Effector CD4-positive, alpha-beta T cell (primary cell): ENCODE data around the gene TYW1.
"Not testable (repeated sequence)": the region's sequence is repeated elsewhere in the genome, so short reads cannot be mapped to it uniquely, and the experiment has no call there.

Experiments
- DNase-seq: peaks from one replicate; pipeline ENCODE4 v3.0.0-alpha.2; 2020

TYW1 gene

DNA sequence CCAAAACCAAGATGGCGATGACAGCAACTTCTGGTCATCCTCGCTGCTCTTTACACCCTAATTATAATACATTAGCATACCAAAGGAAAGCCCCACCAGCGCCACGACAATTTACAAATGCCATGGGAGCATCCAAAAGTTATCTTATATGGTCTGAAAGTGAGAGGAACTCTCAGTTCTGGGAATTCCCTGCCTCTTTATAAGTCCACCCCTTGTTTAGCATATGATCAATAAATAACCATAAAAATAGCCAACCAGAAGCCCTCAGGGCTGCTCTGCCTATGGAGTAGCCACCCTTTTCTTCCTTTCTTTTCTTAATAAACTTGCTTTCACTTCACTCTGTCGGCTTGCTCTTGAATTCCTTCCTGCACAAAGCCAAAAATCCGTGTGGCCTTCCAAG lies 262.7 kb downstream of the TYW1 start:
- not testable (repeated sequence) for DNase-seq

DNA sequence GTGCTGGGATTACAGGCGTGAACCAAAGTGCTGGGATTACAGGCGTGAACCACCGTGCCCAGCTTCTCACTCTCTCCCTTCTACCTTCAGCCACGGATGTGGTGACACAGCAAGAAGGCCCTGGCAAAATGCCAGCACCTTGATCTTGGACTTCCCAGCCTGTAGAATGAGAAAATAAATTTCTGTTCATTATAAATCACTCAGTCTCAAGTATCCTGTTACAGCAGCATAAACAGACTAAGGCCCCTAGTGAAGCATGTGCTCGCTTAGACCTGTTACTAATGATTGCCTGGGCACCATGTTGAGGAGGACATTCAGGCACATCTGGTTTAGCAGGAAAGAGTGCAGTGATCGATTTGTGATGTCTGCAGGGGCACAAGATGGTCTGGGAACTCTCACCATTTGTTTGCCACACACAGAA lies 263.5 kb downstream of the TYW1 start:
- DNase-seq = not testable (repeated sequence)

DNA sequence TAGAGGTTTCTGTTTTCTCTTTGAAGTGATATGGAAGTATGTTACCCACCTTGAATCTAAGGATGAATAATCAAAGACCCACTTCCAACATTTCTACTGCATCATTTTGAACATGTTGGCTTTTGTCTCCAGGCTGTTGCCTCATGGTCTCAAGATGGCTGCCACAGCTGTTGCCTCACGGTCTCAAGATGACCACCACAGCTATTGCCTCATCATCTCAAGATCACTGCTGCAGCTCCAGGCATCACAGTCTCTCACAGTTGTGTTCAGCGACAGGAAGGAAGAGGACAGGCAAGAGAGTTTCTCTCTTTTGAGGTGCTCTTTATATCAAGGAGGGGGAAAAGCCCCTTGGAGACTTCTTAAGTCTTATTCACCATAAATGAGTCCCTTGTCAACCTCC lies 267.4 kb downstream of the TYW1 start:
- DNase-seq = not testable (repeated sequence)

DNA sequence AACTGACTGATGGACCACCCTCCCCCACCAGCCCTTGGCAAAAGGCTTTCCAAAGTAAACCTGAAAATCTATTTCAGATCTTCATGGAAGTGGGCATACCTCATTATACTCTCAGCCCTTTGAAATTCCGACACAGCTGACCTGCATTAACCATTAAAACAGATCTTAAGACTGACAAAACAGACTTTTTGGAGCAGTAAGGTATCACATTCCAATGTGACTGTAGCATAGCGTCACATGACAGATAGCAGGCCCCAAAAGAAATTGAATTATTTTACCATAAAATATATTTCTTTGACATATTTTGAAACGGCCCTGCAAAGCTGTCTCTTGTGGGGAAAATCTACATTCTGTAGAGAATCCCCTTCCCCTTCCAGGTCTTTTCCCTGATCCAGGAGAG lies 269.4 kb downstream of the TYW1 start:
- DNase-seq = not testable (repeated sequence)

DNA sequence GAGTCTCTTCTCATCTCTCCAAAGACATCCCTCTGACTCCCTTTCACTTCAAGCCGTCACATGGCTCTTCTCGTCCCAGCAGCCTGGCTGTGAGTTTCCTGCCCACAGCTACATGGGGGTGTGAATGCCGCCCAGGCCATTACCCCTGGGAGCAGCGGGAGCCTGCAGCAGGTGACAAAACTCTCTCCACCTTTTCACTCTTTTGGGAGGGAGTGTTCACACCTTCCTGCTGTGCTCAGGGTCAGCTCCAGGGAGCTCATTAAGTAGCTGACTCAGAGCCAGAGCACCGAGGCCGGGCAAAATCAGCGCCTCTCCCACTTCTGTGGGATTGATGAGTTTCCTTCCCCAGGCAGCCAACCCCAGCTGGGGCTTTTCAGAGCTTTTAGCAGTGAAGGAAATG lies 271.3 kb downstream of the TYW1 start:
- no peak for DNase-seq

DNA sequence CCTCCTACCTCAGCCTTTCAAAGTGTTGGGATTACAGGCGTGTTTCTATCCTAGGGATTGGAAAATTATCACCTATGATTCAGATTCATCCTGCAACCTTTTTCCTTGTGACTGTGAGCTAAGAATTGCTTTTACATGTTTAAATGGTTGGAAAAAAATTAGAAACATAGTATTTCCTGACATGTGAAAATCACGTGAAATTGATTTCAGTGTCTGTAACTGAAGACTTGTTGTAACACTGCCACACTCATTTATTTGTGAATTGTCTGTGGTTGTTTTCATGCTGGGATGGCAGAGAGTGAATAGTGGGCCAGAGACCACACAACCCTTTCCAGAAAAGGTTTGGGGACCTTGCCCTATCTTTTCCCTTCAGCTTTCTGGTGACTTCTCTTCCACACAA lies 273.3 kb downstream of the TYW1 start:
- not testable (repeated sequence) for DNase-seq
